ENCODE results near the gene GHSR.

GRCh38 chr3:172471903-172472302 is 23.6 kb upstream of the GHSR start:
- no peak for TF ChIP-seq CTCF (conservative IDR thresholded peaks at IDR 0.05)
- TF ChIP-seq EZH2 (IDR thresholded peaks at IDR 0.05; ENCODE audit: low read depth), result no peak
